SH-SY5Y (cell line): ENCODE measurements around the gene INPP4B.

Experiments
- GATA2 ChIP-seq: IDR thresholded peaks from 2 replicates; pipeline ENCODE4 v1.6.1; 2011; ENCODE audit warnings: mild to moderate bottlenecking, low read depth, low read length
- GATA3 ChIP-seq: IDR thresholded peaks from 2 replicates; pipeline ENCODE4 v1.6.1; 2011; ENCODE audit warnings: low read depth, mild to moderate bottlenecking, low read length, moderate library complexity

DNA sequence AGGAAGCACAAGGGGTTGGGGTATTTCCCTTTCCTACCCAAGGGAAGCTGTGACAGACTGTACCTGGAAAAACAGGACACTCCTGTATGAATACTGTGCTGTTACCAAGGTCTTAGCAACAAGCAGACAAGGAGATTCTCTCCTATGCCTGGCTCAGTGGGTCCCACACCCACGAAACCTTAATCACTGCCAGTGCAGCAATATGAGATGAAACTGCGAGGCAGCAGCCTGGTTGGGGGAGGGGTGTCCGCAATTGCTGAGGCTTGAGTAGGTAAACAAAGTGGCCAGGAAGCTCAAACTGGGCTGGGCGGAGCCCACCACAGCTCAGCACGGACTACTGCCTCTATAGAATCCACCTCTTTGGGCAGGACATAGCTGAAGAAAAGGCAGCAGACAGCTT lies 197.7 kb downstream of the INPP4B start:
- TF ChIP-seq GATA2 (no peak), GATA3 (no peak)
